NCI-H2107 treated with DMSO at 0.1 percent for 48 hours (cell line): ENCODE results near the gene XK.
"Not testable (repeated sequence)": the region's sequence is repeated elsewhere in the genome, so short reads cannot be mapped to it uniquely, and the experiment has no call there.

Experiments used
- DNase-seq: peaks from one replicate; lab custom pipeline; 2025; ENCODE audit not compliant: unreplicated experiment; lab: John Stamatoyannopoulos, UW

The XK gene

DNA sequence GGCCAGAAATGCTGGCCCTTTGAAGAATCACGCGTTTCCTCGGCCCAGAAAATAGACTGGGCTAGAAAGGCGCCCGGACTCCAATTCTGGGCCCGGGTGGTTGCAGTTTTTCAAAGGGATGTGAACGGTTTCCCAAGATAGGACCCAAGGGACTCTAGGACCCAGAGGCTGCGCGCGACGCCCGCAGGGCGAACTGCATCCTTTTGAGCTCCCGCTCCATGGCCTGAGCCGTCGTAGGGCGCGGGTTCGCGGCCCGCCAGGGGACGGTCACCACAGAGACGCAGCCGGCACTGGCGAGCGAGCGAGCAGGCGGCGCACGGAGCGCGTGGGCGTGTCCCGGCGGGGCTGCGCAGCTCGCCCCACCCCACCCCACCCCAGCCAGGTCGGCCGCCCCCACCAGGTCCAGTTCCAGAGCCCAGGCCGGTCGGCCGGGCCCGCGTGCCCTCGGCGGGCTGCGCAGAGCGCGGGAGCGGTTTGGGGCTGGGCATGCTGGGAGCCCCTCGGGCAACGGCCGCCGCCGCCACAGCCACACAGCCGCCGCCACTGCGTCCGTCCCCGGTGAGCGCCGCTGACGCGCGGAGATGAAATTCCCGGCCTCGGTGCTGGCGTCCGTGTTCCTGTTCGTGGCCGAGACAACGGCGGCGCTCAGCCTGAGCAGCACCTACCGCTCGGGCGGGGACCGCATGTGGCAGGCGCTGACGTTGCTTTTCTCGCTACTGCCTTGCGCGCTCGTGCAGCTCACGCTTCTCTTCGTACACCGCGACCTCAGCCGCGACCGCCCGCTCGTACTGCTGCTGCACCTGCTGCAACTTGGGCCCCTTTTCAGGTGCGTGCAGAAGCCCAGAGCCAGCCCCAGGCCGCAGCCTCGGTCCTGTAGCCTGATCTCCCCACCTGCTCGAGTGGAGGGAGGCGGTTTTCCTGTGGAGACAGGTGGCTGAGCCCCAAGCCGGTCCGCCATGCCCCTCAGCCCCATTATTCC, at the start of gene XK:
TSS of gene XK (plus strand) at position 411 of the 979 bp plus-strand sequence. CDS start at position 582, 171 bp downstream.
- peak; percentile 15 for DNase-seq

DNA sequence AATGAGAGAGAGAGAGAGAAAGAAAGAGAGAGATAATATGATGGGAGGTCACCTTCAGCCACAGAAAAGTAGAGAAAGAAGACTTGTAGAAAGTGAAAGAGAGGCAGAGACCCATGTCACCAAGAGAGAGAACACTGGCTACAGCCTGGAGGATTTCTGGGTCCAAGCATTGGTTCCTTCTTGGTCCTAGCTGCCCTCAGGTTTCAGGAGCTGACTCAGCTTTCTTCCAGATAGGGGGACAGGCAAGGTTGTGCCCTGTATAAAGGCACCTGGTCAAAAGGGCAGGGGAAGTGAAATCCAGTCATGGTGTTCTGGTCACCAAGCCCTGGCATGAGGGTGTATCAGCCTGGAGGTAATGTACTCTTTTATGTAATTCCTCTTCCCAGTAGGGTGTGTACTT, 47.5 kb upstream of the XK start:
- DNase-seq: no peak

DNA sequence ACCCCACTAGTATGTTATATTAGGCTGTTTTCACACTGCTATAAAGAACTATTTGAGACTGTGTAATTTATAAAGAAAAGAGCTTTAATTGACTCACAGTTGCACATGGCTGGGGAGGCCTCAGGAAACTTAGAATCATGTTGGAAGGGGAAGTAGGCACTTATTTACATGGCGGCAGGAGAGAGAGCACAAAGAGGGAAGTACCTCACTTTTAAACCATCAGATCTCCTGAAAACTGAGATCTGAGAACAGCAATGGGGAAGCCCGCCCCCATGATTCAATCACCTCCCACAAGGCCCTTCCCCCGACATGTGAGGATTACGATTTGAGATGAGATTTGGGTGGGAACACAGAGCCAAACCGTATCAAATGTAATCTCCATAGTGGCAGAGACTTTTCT, 45.4 kb upstream of the XK start:
- DNase-seq: no peak

GRCh38 chrX:37641859-37642258, 43.7 kb upstream of the XK start:
- DNase-seq: peak; percentile 22

DNA sequence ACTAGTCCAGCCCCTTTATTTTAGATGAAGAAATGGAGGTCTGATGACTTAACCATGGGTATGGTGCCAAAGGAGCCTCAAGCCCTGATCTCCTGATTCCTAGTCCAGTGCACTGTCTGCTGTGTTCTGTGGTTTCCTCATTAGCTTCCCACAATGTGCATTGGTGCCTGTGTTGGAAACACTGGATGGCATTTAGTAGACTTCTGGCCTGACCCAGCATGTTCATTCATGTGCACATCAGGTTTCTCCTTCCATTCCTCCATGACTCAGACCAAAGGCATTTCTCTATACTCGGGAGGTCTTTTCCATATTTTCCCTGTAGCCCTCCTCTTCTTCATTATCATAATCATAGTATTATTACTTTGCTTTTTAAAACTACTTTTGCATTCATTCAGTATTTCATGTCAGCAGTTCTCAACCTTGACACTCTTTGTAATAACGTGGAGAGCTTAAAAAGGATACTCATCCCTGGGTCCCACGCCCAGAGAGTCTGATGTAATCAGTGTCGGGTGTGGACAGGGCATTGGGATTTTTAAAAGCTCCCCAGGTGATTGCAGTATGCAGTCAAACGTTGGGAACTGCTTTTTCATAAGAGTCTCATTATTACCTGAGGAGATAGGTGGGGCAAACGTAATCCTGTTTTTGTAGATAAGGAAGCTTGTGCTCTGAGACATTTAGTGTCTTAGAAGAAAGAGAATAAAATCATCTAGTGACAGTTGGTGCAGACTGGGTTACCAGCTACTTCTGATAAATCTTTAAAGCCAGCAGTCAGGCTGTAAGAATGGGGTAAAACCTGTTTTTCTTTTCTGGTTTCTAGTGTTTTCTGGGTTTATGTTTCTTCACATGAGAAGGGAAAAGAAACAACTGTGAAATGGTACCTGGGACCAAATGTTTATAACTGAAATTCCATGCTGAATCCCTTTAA, 40.9 kb upstream of the XK start:
- no peak for DNase-seq

- DNase-seq: no peak
Observed at GRCh38 chrX:37646254-37646653, 39.3 kb upstream of the XK start.

DNA sequence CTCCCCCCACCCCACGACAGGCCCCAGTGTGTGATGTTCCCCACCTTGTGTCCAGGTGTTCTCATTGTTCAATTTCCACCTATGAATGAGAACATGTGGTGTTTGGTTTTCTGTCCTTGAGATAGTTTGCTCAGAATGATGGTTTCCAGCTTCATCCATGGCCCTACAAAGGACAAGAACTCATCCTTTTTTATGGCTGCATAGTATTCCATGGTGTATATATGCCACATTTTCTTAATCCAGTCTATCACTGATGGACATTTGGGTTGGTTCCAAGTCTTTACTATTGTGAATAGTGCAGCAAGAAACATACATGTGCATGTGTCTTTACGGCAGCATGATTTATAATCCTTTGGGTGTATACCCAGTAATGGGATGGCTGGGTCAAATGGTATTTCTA, 34.7 kb upstream of the XK start:
- not testable (repeated sequence) for DNase-seq

- no peak for DNase-seq
Observed at GRCh38 chrX:37651921-37652452, 33.6 kb upstream of the XK start.

DNA sequence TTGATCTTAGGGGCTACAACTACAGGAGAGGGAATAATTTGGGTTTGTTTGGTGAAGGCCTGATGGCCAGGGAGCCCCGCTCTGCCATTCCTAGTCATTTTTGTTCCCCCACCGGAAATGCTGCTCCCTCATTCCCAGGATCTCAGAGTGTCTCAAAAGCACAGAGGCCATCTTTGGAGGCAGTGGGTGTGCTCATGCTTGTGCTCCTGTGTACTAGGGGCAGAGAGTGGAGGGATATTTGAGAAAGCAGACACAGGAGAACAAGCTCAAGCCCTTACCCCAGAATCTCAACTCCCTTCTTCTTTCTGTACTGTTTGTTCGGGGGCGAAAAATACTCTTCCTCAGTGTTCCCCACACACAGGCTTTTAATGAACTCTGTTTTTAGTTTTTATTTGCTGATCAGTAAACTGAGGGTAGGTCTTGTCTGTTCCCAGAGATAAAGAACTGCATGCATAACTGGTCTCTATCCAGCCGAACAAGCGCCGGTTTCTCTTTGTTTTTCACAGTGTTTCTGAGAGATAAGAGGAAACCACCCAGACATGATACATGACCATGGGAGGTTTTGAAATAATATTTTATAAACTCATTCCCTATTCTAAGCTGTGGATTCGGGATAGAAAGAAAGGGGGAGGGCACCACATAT, 32.9 kb upstream of the XK start:
- DNase-seq: no peak

DNA sequence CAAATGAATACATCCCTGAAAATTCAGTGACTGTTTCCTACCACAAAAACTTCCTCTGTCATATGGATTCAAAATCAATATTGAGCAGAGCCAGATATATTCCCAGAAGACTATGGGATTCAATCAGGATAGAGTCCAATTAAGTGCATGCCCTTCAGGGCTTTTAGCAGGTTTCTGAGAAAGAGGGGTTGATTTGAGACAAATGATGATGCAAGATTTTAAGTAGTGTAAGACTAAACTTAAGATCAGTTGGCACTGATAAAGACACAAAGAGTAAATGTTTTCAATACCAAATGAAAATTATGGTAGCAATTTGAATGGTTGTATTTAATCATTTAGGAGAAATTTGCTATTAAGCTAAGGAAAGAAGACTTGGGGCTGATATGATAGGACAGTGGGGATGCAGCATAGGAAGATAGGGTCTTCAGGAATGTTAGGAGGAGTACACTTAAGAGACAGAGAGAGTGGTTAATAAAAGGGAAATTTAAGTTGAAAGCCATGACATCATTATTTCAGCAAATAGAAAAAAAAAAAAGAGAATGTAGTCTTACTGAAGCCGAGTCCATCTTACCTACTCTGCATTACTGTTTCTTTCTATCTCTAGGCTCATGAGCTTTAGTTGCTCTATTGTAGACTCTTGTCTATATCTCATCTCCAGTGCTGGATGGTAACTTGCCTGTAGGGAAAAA, 32.0 kb upstream of the XK start:
- no peak for DNase-seq

DNA sequence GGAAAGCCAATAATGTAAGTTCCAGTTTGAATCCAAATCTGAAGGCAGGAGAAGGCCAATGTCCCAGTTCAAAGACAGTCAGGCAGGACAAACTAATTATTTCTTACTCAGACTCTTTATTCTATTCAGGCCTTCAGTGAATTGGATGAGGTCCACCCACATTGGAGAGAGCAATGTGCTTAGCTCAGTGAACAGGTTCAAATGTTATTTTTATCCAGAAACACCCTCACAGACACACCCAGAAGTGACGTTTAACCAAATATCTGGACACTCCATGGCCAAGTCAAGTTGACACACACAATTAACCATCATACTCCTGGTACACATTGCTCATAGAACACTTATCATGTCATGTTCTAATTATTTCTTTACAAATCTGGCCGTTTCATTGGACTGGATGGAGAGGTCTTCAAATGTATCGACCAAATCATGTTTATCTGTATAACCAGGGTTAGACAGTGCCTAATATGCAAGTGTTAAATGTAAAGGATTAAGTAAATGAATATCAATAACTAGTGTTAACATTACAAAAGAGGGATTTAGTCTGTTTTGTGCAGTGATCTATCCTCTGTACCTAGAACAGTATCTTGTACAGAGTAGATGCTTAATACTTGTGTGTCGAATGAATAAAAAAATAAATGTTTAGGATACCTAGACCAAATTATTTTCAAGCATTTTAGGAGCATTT, 27.1 kb upstream of the XK start:
- no peak for DNase-seq

DNA sequence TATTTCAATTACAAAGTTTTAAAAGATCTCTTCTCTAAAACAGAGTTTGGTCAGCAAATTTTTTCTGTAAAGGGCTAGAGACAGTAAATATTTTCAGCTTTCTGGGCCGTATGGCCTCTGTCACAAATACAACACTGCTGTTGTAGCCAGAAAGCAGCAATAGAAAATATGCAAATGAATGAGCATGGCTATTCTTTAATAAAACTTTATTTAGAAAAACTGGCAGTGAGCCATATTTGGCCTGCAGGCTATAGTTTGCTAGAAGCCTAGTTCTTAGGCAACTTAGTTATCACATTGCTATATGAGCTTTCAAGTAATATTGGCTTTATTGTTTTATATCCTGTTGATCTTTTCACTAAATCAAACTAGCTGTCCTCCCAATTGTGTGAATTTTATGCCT, 26.5 kb upstream of the XK start:
- no peak for DNase-seq

- DNase-seq: no peak
Observed at GRCh38 chrX:37662181-37662580, 23.4 kb upstream of the XK start.

DNA sequence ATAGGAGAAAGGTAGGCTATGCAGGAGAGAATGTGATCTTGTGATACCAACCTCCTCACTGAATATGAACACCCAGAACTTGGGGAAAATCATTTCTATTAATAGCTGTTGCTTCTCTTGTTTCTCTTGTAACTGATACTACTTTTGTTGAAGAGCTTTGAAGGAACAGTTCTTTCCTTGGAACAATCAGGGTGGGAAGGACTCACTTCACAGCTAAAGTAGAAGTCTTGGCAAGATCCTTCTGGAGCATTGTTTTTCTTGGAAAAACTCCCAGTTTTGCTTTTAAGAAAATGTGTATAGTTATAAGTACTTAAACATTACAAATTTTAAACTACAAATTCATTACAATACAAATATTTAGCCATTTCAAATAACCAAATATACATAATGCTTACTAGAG, 19.1 kb upstream of the XK start:
- DNase-seq: no peak

GRCh38 chrX:37667141-37667540, 18.4 kb upstream of the XK start:
- DNase-seq: no peak

DNA sequence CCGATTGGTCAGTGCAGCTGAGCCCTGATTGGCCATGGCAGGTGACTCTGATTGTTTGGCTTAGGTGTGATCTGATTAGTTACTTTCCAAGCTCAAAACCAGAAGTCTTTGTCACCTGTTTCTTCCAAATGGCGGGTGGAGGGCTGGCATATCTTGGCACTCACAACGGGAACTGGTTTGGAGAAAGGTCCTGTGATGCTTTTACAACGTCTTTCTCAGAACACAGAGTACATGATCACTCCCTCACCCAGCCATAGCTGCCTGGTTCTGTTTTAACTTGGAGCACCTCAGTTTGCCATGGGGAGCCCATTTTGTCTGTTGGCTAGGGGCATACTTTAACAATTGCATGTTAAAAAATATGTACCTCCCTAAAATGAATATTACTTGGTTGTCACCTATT, 13.0 kb upstream of the XK start:
- DNase-seq: no peak

DNA sequence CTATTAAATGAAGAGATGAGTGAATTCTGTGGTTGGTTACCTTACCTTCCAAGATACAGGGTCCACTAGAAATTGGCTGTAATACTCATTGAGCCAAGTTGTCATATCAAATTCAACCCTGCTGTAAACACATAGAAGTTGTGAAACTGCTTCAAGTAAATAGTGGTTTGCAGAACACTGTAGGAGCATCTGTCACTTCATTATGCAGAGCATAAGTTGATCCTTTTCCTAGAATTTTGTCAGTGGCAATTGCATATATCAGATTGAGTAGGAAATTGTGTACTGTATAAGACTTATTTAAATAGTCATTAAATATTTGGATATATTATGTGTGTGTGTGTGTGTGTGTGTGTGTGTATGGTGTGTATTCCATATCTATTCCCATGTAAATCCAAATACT, 8.8 kb upstream of the XK start:
- DNase-seq: no peak

GRCh38 chrX:37677243-37677642, 8.3 kb upstream of the XK start:
- no peak for DNase-seq

- DNase-seq: no peak
Observed at GRCh38 chrX:37677765-37678164, 7.8 kb upstream of the XK start.

- DNase-seq: no peak
Observed at GRCh38 chrX:37678574-37678973, 7.0 kb upstream of the XK start.
